GM18507 (cell line): Measurements from ENCODE around the gene DTNB.
A peak's percentile ranks its signal among the peaks of the same experiment; 100 is the strongest.
"Not testable (repeated sequence)": the region's sequence is repeated elsewhere in the genome, so short reads cannot be mapped to it uniquely, and the experiment has no call there.

Experiments used
- DNase-seq: peaks from one replicate; pipeline ENCODE4 v3.0.0; 2011; ENCODE audit warnings: low read depth; ENCODE audit not compliant: insufficient read length; ENCODE audit errors: extremely low spot score
- FAIRE-seq: peaks from 2 replicates; lab custom pipeline; 2011; peaks lifted over from hg19 to GRCh38; lab: Jason Lieb, UNC

Gene DTNB

DNA sequence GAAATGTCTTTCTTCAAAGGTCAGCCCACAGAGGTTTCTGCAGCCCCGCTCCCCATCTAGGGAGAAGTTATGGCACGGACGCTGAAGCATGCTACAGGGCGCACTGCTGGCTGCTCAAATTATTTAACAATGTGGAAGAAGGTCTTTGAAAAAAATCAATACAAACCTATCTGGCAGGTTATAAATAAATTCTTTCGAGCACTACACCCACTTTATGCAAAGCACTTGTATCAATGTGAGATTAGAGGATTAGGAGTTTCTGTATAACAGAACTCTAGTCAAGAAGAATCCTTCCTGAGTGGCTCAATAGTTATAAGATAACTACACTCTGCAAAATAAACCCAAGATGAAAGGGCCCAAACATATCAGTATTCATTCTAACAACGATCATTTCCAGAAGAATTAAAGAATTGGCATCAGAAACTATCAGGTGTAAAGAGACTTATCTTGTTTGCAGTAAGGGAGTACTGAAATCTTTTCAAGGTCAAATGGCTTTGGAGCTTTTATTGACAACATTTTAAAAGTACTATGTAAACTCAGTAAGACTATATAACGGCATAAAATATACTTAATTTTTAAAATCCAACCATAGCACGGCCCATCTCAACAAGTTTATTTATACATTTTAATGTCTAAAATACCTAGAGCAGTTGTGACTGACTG is 228.6 kb downstream of the DTNB start:
- DNase-seq: no peak
- FAIRE-seq: peak; percentile 12

DNA sequence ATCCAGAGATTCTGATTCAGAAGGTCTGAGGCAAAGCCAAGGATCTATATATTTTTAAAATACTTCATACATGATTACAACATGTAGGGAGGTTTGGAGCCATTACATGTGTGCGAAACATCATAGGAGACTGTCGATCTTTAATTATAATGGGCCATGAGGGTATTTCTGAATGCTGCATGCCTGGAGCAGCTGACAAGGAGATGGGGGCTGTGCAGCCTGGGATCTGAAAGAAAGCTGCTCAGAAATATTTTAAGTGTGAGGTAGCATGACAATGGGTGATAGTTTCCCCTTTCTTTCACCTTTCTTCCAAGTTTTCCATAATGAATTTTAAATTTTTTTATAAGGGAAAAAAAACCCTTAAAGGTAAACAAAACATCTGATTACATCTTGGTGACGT is 229.6 kb downstream of the DTNB start:
- no peak for FAIRE-seq
- DNase-seq: no peak

DNA sequence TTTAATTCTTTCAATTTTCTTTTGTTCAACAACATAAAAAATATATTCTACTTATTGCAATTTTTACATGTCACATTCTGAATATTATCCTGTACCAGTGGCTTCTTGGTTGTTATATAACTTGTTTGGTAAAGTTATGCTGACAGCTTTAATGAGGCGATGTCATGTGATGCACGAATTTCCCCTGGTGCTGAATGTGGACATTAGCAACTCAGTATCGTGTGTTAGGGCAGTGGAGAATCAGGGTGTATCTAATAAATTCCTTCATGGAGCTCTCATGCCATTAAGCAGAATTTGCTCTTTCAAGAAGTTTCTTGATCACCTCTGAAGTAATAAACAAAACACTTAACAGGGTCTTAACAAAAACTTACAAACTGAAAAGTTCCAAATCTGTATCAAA is 232.0 kb downstream of the DTNB start:
- no peak for DNase-seq
- FAIRE-seq: no peak

DNA sequence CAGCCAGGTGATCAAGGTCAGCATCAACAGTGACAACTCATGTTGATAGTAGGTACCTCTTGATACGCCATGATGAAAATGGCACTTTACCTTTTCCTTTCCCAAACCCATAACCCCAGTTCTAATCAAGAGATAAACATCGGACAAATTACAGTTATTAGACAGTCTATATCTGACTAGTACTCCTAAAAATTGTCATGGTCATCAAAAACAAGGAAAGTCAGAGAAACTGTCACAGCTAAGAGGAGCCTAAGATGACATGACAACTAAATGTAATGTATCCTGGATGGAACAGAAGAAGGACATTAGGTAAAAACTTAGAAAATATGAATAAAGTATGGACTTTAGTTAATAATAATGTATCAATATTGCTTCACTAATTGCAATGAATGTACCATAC is 234.6 kb downstream of the DTNB start:
- DNase-seq (no peak), FAIRE-seq (peak; percentile 57)

DNA sequence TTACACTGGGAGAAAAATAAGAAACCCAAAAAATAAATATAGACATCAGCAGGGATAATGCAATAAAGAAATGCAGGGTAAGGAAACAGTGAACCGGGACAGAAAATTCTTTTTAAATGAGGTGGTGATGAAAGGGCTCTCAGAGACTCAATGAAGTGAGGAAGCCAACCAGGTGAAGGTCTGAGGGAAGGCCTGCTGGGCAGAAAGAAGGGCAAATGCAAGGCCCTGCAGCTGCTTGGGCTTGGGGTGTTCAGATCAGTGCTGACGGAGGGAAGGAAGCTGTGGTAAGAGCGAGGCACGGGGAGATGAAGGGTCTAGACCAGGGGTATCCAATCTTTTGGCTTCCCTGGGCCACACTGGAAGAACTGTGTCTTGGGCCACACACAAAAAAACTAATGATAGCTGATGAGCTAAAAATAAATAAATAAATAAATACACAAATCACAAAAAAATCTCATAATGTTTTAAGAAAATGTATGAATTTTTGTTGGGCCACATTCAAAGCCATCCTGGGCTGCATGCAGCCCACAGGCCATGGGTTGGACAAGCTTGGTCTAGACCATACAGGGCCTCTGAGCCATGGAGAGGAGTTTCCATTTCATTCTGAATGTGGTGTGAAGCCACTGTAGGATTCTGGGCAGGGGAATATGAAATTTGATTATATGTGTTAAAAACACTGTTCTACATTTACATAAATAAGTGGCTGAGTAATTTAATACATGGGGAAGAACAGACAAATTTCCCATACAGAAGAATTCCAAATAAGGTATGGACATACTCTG is 235.3 kb downstream of the DTNB start:
- DNase-seq (no peak), FAIRE-seq (no peak)

DNA sequence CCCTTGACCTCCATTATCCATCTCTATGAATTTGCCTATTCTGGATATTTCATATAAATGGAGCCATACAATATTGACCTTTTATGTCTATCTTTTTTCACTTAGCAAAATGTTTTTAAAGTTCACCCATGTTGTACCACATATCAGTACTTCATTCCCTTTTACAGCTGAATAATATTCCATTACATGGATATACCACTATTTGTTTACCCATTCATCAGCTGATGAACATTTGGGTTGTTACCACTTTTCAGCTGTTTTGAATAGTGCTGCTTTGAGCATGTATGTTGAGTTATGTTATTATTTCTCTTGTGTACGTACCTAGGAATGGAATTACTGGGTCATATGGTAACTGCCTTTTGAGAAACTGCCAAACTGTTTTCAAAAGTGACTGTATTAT is 238.0 kb downstream of the DTNB start:
- FAIRE-seq: no peak
- no peak for DNase-seq

GRCh38 chr2:25431604-25432003 is 241.8 kb downstream of the DTNB start:
- DNase-seq (no peak), FAIRE-seq (no peak)

GRCh38 chr2:25430556-25430955 is 242.8 kb downstream of the DTNB start:
- DNase-seq (no peak), FAIRE-seq (peak; percentile 9)

DNA sequence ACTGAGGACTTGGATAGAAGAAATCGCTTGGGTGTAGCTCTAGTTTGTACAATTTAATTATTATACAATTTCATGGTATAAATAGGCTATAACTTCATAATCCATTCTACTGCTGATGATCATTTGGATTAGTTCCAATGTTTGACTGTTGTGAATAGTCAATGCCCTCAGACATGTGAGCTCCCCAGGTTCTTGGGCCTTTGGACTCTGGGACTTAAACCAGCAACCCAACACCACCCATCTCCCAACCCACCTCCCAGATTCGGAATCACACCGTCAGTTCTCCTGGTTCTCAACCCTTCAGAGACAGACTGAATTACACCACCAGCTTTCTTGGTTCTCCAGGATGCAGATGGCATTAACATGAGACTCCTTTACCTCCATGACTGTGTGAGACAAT is 247.1 kb downstream of the DTNB start:
- DNase-seq: no peak
- no peak for FAIRE-seq

DNA sequence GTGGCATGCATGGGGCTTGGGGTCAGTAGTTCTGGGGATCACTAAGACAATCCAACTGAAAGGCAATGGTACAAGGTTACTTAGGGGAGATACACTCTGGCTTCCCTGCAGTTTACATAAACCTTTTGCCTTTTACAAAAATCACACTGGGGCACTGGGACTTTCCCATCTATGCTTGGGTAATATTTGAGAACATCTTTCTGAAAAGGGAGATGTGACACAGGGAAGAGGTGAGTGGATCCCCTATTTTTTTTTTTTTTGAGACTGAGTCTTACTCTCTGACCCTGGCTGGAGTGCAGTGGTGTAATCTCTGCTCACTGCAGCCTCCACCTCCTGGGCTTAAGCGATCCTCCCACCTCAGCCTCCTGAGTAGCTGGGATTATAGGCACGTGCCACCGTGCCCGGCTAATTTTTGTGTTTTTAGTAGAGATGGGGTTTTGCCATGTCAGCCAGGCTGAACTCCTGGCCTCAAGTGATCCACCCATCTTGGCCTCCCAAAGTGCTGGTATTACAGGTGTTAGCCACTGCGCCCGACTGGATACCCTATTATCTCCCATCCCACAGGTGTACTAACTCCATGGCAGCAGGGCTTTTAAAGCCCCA is 248.8 kb downstream of the DTNB start:
- FAIRE-seq (peak; percentile 75), DNase-seq (no peak)

DNA sequence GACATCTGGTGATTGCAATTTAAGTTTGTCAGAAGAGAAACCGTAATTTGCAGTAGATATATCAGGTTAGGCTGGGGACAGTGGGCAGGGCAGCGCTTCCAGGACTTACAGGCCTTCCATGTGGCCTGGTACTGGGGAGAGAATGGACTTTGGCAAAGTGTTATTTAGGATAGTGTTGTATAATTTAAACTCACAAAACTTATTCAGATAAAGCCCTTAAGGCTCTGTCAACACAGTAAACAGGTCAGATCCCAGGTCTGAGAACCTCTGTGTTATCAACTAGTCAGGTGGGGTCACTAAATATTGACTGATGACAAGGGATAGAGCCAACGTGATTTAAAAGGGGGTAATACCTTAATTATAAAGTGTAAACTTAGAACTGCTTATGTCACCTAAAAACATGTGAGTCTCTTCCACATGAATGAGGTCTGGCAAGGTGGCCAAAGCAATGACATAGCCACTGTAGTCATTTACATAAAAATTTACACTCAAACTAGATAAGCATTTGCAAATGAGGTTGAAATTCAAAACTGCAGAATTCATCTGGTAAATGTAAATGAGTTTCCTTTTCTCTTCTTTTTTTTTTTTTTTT is 251.5 kb downstream of the DTNB start:
- no peak for DNase-seq
- FAIRE-seq: peak; percentile 89

GRCh38 chr2:25421289-25421688 is 252.1 kb downstream of the DTNB start:
- FAIRE-seq (no peak), DNase-seq (no peak)

GRCh38 chr2:25420820-25421237 is 252.5 kb downstream of the DTNB start:
- FAIRE-seq (peak; percentile 100), DNase-seq (no peak)

DNA sequence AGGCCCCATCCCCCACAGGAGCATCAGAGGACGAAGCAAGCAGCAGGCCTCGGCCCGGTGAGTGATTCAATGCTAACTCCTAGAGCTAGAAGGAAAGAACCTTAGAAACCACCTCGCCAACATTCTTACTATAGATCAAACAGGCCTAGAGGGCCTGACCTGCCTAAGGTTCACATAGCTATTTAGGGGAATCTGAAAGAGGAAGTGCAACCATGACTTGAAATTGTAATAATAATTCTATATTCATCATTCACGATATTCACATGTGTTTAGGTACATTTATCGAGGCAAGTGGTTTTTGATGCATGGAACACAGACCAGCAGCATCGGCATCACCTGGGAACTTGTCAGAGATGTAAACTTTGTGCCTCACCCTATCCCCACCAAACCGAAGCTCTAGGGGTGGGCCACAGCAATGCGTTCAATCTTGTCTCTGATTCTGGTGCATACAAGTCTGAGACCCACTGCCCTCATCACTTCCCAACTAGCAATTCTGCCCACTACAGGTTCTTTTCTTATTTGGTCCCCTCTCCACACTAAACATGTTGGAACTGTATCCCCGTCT is 253.6 kb downstream of the DTNB start:
- DNase-seq: no peak
- FAIRE-seq: peak; percentile 98

DNA sequence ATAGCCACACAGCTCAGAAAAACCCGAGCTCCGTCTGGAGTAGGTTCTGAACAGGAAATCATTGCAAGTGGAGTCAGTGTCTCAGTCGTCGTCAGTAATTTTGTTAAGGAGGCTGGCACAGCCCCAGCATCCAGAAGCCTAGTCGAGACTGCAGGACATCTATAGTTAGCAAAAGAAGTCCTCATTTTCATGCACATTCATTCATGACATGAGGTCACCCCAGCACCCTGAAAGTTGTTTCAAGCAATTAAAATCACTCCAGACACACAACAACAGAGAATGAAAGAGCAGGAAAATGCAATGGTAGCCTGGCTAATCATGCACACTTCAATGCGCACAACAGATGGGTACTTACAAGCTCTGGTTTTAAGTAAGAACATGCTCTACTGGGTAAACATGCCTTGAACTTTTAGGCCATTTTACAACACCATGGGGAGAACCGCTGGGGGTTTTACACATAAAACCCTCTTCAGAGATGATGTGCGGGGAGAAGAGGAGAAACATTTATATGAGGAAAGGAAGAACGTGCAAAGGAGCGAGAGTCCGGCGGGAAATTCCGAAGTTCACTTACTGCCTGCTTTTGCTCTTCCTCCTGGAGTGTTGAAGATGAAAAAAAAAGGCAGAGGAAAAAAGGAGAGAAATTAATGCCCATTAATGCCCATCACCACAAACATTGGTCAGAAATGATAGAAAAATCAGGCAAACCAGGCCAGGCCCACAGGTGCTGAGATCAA is 254.3 kb downstream of the DTNB start:
- FAIRE-seq (no peak), DNase-seq (no peak)

- DNase-seq: no peak
- FAIRE-seq: peak; percentile 95
These were observed 255.5 kb downstream of the DTNB start for GRCh38 chr2:25417715-25418369.

- DNase-seq (no peak), FAIRE-seq (no peak)
These were observed 256.7 kb downstream of the DTNB start for GRCh38 chr2:25416674-25417073.

- FAIRE-seq: no peak
These were observed 258.6 kb downstream of the DTNB start for GRCh38 chr2:25414781-25415180.

DNA sequence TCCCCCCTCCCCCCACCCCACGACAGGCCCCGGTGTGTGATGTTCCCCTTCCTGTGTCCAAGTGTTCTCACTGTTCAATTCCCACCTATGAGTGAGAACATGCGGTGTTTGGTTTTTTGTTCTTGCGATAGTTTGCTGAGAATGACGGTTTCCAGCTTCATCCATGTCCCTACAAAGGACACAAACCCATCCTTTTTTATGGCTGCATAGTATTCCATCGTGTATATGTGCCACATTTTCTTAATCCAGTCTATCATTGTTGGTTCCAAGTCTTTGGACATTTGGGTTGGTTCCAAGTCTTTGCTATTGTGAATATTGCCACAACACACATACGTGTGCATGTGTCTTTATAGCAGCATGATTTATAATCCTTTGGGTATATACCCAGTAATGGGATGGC is 260.0 kb downstream of the DTNB start:
- FAIRE-seq: not testable (repeated sequence)

More at GRCh38 chr2:25414781-25415180, 258.6 kb downstream of the DTNB start:
- DNase-seq: no peak

More for the DNA sequence above, 260.0 kb downstream of the DTNB start:
- not testable (repeated sequence) for DNase-seq
